ENCODE measurements around the gene GBGT1.

- TF ChIP-seq EZH2 (IDR thresholded peaks at IDR 0.05; ENCODE audit: low read length, missing control alignments) (no peak), CTCF (conservative IDR thresholded peaks at IDR 0.05 in 1 of 2, IDR thresholded peaks at IDR 0.05 in 1 of 2; ENCODE audit: low read depth in 1 of 2, low read length in 2 of 2) (no peak)
These were observed 23.6 kb downstream of the GBGT1 start for GRCh38 chr9:133140174-133140505.

All from fibroblast of lung (primary cell).